Stimulated activated CD8-positive, alpha-beta memory T cell treated with anti-CD3 and anti-CD28 coated beads, Interleukin-7, amount 100 ng/mL, for 48 hours (primary cell): Measurements from ENCODE around the gene DHX34.
"Not testable (repeated sequence)": the region's sequence is repeated elsewhere in the genome, so short reads cannot be mapped to it uniquely, and the experiment has no call there.

ENCODE experiments used
- DNase-seq, 2 donors: peaks; one replicate each; pipeline ENCODE4 v3.0.0-alpha.2; 2020; ENCODE audit warnings: low read depth in 1 of 2; ENCODE audit errors: extremely low read depth in 1 of 2

The DHX34 gene

DNA sequence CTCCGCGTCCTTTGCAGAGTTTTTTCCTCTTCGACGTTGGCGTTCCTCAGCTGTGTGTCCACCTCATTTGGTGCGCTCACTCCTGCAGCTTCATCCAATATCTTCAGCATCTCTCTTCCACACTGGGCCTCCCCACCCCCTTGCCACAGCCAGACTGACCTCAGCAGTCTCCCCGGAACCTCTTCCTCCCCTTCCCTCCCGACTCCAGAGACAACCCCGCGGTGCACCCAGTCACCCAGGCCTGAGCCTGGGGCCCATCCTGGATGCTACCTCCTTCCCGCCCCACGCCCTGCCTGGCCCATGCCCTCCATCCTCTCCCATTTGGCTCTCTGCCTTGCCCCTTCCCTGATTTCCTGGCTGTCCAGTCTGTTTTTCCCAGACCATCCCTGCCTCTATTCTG is 25.2 kb upstream of the DHX34 start:
- DNase-seq = no peak

DNA sequence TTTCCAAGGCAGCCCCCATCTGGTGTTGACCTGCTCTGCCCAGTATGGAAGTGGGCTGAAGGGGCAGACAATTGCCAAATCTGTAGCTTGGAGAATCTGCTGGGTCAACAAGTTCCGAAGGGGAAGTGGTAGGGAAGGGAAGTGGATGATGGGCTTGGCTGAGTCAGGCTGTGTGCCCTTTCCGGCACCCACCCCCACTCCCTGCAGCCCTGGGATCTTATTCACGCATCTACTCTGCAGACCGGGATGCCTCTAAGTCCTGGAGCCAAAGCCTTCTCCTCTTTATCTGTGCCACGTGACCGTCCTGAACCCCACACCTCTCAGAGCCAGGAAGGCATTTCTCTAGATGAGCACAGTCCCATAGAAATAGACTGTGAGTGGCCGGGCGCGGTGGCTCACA is 24.6 kb upstream of the DHX34 start:
- DNase-seq = no peak

DNA sequence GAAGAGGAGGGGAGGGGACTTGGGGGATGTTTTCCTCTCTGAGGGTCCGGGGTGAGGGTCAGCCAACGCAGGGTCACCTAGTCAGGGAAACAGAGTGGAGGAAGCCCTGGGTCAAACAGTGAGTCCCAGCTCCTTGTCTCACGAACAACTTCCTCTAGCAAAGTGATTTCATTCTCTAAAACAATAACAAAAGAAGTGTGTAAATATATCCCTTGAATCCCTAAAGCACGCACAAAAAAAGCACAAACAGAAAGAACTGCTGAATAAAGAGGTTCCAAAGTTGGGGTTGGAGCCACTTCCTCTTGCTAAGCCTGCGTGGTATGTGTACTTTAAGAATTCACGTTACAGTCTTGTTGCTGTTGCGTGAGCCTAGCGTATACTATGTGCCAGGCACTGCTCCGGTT is 18.6 kb upstream of the DHX34 start:
- DNase-seq = no peak

DNA sequence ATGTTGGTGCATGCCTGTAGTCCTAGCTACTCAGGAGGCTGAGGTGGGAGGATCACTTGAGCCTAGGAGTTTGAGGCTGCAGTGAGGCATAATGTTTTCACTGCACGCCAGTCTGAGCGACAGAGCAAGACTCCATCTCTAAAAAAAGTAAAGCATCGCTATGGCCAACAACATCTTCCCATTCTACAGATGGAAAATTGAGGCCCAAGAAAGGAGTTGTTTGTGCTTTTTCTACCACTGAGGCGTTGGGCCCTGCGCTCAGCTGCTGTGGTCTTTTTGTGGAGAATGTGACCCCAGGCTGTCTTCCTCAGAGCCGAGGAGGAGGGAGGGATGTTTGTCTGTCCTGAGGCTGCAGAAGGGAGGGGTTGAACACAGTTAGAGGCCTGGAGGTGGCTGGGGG is 17.6 kb upstream of the DHX34 start:
- DNase-seq = no peak

DNA sequence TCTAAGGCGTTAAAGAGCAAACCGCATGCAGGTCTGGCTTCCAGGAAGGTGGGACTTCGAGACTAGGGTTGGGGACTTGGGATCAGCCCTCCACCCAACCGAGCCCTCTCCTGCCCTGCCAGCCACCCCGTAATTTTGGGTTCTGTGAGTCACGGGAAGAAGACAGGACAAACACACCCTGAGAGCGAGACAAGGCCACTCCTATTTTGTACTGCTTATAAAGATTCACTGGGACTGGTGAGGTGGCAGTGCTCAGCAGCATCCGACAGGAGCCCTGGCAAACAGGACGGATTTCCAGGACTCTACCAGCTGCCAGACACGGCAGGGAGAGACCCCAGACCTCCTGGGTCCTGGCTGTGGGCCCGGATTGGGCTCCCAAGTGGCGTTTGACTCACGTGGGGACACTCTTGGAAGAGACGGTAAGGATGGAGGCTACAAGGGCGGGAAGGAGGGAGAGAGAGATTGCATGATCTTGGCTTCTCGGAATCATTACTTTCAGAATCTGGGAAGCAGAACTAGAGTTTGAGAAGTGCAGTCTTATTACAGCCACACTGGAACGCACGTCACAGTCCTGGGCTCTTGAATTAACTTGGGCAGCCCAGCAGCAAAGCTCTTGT is 17.1 kb upstream of the DHX34 start, which contains the start of gene C5AR2:
C5AR2 (plus strand) TSS at position 245 of the 617 bp plus-strand sequence. CDS start 8,625 bp downstream, outside the sequence.
- no peak for DNase-seq

DNA sequence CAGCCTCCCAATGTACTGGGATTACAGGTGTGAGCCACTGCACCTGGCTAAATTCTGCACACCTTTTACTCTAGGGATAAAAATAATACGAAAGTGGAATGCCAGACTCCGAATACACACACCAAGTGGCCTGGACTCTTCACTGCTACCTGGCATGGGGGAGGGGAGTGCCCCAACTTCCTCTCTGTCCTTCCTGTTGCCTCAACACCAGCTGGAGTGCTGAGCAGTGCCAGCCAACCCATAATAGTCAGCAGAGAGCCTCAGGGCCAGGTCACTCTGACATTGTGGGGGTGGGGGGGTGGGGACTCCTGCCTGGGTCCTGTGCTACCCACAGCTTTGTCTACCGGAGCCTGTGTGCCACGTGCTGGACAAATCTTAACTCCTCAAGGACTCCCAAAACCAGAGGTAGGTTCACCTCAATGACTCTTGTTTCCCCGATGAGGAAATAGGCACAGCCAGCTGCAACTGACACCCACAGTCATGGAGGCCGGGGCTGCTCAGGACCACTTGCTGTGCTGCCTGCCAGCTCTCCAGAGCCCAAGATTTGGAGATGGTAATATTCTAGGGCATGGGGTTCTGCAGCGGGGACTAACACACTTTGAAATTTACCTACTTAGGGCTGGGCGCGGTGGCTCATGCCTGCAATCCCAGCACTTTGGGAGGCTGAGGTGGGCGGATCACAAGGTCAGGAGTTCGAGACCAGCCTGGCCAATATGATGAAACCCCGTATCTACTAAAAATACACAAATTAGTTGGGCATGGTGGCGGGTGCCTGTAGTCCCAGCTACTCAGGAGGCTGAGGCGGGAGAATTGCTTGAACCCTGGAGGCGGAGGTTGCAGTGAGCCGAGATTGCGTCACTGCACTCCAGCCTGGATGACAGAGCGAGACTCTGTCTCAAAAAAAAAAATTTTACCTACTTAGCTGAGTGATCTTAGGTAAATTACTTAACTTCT is 12.1 kb upstream of the DHX34 start:
- DNase-seq = not testable (repeated sequence)

DNA sequence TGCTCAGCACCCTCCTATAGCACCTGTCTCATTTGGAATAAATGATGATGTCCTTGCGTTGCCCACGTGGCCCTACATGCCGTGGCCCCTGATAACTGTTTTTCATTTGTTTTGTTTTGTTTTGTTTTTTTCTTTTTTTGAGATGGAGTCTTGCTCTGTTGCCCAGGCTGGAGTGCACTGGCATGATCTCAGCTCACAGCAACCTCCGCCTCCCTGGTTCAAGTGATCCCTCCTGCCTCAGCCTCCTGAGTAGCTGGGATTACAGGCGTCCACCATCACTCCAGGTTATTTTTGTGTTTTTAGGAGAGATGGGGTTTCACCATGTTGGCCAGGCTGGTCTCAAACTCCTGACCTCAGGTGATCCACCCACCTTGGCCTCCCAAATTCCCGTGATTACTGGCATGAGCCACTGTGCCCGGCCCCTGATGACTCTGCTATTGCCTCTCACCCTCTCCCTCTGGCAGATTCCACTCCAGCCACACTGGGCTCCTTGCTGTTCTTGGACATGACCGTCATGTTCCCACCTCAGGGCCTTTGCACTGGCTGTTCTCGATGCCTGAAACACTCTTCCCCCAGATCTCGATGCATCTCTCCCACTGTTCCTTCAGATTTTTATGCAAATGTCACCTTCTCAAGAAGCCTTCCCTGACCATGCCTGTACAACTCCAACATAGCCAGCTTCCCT is 9.8 kb upstream of the DHX34 start:
- no peak for DNase-seq

DNA sequence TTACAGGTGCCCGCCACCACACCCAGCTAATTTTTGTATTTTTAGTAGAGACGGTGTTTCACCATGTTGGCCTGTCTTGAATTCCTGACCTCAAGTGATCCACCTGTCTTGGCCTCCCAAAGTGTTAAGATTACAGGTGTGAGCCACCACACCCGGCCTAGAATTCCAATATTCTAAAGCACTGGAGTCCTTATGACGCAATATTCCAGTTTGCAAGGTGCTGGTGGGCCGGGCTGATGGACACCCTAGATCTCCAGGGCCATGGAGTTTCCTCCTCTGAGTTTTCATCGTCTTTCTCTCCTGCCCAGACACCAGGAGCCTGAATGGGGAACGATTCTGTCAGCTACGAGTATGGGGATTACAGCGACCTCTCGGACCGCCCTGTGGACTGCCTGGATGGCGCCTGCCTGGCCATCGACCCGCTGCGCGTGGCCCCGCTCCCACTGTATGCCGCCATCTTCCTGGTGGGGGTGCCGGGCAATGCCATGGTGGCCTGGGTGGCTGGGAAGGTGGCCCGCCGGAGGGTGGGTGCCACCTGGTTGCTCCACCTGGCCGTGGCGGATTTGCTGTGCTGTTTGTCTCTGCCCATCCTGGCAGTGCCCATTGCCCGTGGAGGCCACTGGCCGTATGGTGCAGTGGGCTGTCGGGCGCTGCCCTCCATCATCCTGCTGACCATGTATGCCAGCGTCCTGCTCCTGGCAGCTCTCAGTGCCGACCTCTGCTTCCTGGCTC is 8.5 kb upstream of the DHX34 start:
- DNase-seq = no peak

DNA sequence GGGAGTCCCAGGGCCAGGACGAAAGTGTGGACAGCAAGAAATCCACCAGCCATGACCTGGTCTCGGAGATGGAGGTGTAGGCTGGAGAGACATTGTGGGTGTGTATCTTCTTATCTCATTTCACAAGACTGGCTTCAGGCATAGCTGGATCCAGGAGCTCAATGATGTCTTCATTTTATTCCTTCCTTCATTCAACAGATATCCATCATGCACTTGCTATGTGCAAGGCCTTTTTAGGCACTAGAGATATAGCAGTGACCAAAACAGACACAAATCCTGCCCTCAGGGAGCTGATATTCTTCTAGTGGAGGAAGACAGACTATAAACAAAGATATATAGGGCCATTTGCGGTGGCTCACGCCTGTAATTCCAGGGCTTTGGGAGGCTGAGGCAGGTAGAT is 7.4 kb upstream of the DHX34 start:
- no peak for DNase-seq

DNA sequence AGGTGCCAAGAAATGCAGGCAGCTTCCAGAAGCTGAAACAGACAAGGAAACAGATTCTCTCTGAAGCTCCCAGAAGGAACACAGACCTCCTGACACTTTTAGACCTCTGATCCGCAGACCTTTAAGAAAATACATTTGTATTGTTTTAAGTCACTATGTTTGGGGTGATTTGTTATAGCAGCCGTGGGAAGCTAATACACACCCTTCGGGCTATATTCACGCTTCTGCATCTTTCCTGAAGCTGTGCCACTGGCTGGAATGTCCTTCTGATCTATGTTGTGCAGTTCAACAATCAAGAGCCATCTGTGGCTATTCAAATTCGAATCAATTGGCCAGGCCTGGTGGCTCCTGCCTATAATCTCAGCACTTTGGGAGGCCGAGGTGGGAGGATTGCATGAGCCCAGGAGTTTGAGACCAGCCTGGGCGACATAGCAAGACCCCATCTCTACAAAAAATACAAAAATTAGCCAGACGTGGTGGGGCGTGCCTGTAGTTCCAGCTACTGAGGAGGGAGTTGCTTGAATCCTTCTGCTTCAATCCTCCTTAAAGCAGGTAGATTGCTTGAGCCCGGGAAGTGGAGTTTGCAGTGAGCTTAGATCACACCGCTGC is 5.8 kb upstream of the DHX34 start:
- DNase-seq = no peak

DNA sequence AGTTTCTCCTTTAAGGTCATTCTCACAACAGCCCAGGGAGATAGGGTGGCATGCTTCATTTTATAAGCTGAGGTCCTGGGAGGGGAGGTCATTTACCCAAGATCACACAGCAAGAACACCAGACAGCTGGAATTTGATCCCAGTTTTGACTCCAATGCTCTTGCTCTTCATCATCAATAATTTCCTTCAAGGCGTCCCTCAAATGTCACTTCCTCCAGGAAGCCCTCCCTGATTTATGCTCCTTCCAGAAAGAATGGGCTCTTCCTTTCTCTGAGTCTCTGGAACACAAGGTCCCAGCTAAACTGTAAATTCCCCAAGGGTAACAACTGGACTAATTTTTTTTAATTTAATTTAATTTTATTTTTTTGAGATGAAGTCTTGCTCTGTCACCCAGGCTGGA is 4.7 kb upstream of the DHX34 start:
- no peak for DNase-seq

DNA sequence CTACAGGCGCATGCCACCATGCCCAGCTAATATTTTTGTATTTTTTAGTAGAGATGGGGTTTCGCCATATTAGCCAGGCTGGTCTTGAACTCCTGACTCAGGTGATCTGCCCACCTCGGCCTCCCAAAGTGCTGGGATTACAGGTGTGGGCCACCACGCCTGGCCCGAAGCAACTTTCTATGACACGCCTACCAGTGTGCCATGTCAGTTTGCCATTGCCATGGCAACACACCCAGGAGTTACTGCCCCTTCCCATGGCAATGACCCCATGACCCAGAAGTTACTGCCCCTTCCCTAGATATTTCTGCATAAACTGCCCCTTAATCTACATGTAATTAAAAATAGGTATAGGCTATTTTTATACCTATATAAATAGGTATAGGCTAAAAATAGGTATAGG is 3.1 kb upstream of the DHX34 start:
- DNase-seq = not testable (repeated sequence)

DNA sequence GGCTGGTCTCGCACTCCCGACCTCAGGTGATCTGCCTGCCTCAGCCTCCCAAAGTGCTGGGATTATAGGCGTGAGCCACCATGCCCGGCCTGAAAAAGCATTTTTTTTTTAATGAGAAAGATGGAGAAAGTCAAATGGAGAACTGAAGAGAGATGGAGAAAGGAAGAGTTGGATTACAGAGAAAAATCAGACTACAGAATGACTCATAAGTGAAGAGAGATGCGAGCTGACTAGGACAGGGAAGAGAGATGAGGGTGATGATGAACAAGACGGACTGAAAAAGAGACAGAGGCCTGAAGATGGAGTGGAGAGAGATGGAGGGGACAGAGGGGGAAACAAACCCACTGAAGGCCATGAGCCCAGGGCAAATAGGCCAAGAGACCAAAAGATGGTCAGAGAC is 1.5 kb downstream of the DHX34 start:
- no peak for DNase-seq

DNA sequence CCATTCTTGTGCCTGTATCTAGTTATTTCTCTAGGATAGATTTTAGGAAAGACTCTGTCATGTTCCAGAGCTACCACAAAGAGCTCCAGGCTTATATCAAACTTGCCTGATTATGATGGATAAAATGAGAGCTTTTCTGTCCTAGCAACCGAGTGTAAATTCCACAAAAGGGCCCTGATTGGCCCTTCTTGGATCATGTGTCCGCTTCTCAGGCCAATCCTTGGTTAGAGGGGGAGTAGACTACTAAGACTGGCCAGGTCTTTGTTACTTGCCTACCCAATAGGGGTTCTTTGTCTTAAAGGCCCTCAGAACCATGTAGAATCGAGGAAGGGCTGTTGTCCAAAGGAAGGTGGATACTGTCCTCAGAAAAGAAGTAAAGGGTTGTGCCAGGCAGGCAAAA is 2.4 kb downstream of the DHX34 start:
- DNase-seq = no peak

DNA sequence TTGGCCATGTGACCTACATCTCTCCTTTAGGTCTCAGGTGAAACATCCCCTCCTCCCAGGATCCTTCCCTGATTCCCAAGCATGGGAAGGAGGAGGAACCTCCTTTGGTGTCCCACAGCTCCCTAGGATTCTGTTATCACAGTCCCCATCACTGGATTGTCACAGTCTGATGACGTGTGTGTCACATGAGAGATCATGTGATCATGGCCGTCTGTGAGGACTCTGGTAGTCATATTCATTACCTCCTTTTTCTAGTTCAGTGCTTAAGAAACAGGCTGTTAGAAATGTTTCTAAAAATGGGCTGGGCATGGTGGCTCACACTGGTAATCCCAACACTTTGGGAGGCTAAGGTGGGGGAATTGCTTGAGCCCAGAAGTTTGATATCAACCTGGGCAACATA is 3.0 kb downstream of the DHX34 start:
- DNase-seq = no peak

DNA sequence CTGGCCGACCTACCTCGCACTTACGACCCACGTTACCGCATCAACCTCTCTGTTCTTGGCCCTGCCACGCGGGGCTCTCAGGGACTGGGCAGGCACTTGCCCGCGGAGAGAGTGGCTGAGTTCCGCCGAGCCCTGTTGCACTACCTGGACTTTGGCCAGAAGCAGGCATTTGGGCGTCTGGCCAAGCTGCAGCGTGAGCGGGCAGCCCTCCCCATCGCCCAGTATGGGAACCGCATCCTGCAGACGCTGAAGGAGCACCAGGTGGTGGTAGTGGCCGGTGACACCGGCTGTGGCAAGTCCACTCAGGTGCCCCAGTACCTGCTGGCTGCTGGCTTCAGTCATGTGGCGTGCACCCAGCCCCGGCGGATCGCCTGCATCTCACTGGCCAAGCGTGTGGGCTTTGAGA is 4.2 kb downstream of the DHX34 start:
- DNase-seq = no peak

DNA sequence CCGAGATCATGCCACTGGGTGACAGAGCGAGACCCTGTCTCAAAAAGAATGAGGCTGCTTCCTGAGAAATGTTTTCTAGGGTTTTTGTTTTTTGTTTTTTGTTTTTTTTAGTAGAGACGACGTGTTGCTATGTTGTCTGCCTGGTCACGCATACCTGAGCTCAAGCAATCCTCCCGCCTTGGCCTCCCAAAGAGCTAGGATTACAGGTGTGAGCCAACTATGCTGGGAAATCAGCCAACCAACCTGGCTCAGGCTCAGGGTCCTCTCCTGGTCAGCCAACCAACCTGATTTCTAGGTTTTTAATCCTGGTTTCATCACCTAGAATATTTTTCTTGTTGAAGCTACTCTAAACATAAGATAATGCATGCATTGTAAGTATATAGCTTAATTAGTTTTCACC is 7.8 kb downstream of the DHX34 start:
- DNase-seq = no peak

DNA sequence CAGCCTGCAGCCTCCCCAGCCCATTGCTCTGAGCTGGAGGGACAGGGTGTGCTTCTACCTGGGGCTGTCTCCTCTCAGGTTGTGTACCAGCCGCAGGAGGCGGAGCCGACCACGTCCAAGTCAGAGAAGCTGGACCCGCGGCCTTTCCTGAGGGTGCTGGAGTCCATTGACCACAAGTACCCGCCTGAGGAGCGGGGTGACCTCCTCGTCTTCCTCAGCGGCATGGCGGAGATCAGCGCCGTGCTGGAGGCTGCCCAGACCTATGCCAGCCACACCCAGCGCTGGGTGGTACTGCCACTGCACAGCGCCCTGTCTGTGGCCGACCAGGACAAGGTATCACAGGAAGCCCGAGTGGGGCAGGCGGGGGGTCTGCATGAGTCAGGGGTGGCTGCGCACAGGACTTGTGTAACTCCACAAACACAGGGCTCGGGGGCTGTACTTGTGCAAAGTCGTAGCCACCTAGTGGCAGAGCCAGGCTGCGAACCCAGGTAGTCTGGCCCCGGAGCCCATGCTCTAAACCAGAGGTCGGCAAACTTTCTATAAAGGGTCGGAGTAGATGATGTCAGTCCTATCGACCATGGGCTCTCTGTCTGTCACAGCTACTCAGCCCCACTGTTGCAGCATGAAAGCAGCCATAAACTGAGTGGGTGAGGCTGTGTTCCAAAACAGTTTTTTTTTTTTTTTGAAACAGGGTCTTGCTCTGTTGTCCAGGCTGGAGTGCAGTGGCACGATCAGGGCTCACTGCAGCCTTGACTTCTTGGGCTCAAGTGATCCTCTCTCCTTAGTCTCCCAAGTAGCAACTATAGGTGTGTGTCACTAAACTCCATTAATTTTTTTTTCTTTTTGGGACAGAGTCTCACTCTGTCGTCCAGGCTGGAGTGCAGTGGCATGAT is 8.9 kb downstream of the DHX34 start:
- no peak for DNase-seq

DNA sequence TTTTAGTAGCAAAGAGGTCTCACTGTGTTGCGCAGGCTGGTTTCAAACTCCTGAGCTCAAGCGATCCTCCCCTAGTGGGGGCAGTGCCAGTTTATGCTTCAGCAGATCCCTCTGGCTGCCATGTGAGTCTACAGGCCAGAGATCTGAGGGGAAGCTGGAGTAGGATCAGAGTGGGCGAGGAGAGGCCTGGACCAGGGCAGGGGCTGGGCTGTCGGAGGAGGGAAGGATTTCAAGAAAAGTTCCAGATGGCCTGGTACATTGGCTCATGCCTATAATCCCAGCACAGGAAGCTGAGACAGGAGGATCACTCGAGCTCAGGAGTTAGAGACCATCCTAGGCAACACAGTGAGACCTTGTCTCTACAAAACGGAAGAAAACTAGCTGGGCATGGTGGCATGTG is 9.8 kb downstream of the DHX34 start:
- no peak for DNase-seq

DNA sequence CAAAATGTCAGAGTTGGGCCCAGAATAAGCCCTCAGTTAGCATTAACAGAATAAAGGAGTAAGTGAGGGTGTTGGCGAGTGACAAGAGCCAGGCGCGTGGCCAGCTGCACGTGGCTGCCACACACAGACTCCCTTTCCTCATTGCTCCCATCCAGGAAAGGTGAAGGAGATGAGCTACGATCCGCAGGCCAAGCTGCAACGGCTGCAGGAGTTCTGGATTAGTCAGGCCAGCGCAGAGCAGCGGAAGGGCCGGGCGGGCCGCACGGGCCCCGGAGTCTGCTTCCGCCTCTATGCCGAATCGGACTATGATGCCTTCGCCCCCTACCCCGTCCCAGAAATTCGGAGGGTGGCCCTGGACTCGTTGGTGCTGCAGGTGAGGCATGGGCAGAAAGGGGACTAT is 13.2 kb downstream of the DHX34 start:
- no peak for DNase-seq
